Measurements from ENCODE around the gene FBN2. TPM values are rescaled to one million over a fixed set of nuclear protein-coding genes. Genes with fewer than 3 reads are reported as not detected.
"Not testable (repeated sequence)": the region's sequence is repeated elsewhere in the genome, so short reads cannot be mapped to it uniquely, and the experiment has no call there.

Gene FBN2
- total RNA-seq, 1 experiment from 2014 or later = 193 TPM

DNA sequence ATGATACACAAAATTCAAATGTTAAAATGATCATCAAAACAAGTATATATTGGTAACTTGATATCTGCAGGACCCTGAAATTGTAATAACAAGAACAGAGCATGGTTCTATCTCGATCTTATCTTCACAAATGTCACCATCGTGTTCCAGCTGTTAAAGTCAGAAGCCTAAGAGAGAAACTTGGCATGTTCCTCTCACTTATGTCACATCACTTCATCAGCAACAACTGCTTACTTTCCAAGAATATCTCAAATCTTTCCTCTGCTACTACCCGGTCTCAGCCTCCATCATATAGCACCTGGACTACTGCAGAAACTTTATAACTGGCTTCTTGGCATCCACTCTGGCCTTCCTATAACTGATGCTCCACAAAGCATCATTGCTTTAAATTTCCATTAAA lies 84.9 kb downstream of the FBN2 start:
- DNase-seq (ENCODE audit: unreplicated experiment) = no peak
- H3K27ac Mint-ChIP-seq (ENCODE audit: low read depth, unreplicated experiment) = no peak overlapping the region
- TF ChIP-seq, protein P1, sequence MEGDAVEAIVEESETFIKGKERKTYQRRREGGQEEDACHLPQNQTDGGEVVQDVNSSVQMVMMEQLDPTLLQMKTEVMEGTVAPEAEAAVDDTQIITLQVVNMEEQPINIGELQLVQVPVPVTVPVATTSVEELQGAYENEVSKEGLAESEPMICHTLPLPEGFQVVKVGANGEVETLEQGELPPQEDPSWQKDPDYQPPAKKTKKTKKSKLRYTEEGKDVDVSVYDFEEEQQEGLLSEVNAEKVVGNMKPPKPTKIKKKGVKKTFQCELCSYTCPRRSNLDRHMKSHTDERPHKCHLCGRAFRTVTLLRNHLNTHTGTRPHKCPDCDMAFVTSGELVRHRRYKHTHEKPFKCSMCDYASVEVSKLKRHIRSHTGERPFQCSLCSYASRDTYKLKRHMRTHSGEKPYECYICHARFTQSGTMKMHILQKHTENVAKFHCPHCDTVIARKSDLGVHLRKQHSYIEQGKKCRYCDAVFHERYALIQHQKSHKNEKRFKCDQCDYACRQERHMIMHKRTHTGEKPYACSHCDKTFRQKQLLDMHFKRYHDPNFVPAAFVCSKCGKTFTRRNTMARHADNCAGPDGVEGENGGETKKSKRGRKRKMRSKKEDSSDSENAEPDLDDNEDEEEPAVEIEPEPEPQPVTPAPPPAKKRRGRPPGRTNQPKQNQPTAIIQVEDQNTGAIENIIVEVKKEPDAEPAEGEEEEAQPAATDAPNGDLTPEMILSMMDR (IDR thresholded peaks at IDR 0.05; ENCODE audit: unreplicated experiment) = no peak
- intact Hi-C loops (cut with micrococcal nuclease) = no loop called here
- H3K36me3 Mint-ChIP-seq (ENCODE audit: insufficient read depth, unreplicated experiment) = peaks cover 33% of the 10 kb centered on the region
- H3K27me3 Mint-ChIP-seq (ENCODE audit: insufficient read depth, unreplicated experiment) = no peaks in the 10 kb centered on the region
- ChIA-PET CTCF (interaction anchor here (0.6 kb wide), 1 partner anchor 671 kb away, joined by 3 read pairs; no protein-coding TSS in a partner anchor), POLR2A (no interaction called here)
- no peak overlapping the region for H3K4me3 Mint-ChIP-seq (ENCODE audit: unreplicated experiment)
- H3K9me3 Mint-ChIP-seq (ENCODE audit: unreplicated experiment) = peaks cover under 1% of the 10 kb centered on the region
- H3K4me1 Mint-ChIP-seq (ENCODE audit: insufficient read depth, unreplicated experiment) = no peaks in the 10 kb centered on the region
- BruUV-seq (replicated peaks) = no TSS peak

- DNase-seq (ENCODE audit: unreplicated experiment); BruUV-seq (replicated peaks); H3K9me3 Mint-ChIP-seq (ENCODE audit: unreplicated experiment); CTCF ChIA-PET; POLR2A ChIA-PET; intact Hi-C loops (cut with micrococcal nuclease); H3K4me1 Mint-ChIP-seq (ENCODE audit: insufficient read depth, unreplicated experiment); H3K4me3 Mint-ChIP-seq (ENCODE audit: unreplicated experiment); H3K27ac Mint-ChIP-seq (ENCODE audit: low read depth, unreplicated experiment); H3K27me3 Mint-ChIP-seq (ENCODE audit: insufficient read depth, unreplicated experiment): not testable (repeated sequence)
- H3K36me3 Mint-ChIP-seq (ENCODE audit: insufficient read depth, unreplicated experiment) = peaks cover 46% of the 10 kb centered on the region
Observed at GRCh38 chr5:128447224-128447623, 90.8 kb downstream of the FBN2 start.

GRCh38 chr5:128441941-128442350 lies 96.1 kb downstream of the FBN2 start:
- no peak overlapping the region for H3K27ac Mint-ChIP-seq (ENCODE audit: low read depth, unreplicated experiment)
- intact Hi-C loops (cut with micrococcal nuclease) = no loop called here
- no peaks in the 10 kb centered on the region for H3K9me3 Mint-ChIP-seq (ENCODE audit: unreplicated experiment)
- BruUV-seq (replicated peaks) = no TSS peak
- POLR2A ChIA-PET = interaction anchor here (0.7 kb wide), 1 partner anchor 64 kb away, joined by 3 read pairs; no protein-coding TSS in a partner anchor
- CTCF ChIA-PET = no interaction called here
- H3K27me3 Mint-ChIP-seq (ENCODE audit: insufficient read depth, unreplicated experiment) = no peaks in the 10 kb centered on the region
- peaks cover 3% of the 10 kb centered on the region for H3K4me1 Mint-ChIP-seq (ENCODE audit: insufficient read depth, unreplicated experiment)
- TF ChIP-seq, protein P1 (IDR thresholded peaks at IDR 0.05; ENCODE audit: unreplicated experiment) = no peak
- peaks cover 15% of the 10 kb centered on the region for H3K36me3 Mint-ChIP-seq (ENCODE audit: insufficient read depth, unreplicated experiment)
- H3K4me3 Mint-ChIP-seq (ENCODE audit: unreplicated experiment) = no peak overlapping the region
- no peak for DNase-seq (ENCODE audit: unreplicated experiment)

DNA sequence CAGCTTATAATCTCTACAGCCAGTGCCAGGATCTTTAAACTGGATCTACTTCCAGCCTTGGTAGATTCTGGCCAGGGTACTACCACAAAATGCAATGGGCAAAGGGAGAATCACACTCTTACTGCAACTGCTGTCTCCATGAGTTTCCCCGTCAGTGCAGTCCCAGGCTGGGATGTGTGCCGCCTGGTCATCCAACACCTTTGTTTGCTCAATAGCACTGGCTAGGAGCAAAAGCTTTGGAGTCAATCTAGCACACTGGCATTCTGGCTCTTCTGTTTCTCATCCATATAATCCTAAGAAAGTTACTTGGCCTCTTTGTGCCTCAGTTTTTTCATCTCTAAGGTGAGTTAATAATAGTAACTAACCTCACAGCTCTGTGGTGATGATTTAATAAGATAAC lies 96.9 kb downstream of the FBN2 start:
- Mint-ChIP-seq H3K27ac (ENCODE audit: low read depth, unreplicated experiment) (no peak overlapping the region), H3K4me1 (ENCODE audit: insufficient read depth, unreplicated experiment) (peaks cover 7% of the 10 kb centered on the region), H3K36me3 (ENCODE audit: insufficient read depth, unreplicated experiment) (peaks cover 14% of the 10 kb centered on the region), H3K9me3 (ENCODE audit: unreplicated experiment) (no peaks in the 10 kb centered on the region), H3K27me3 (ENCODE audit: insufficient read depth, unreplicated experiment) (no peaks in the 10 kb centered on the region), H3K4me3 (ENCODE audit: unreplicated experiment) (no peak overlapping the region)
- DNase-seq (ENCODE audit: unreplicated experiment) = no peak
- TF ChIP-seq, protein P1 (IDR thresholded peaks at IDR 0.05; ENCODE audit: unreplicated experiment) = no peak
- no TSS peak for BruUV-seq (replicated peaks)
- ChIA-PET CTCF (interaction anchor here (0.8 to 1.0 kb wide), 2 partner anchors 50 to 57 kb away, joined by 3 to 4 read pairs; no protein-coding TSS in a partner anchor), POLR2A (interaction anchor here (0.9 kb wide), 1 partner anchor 20 kb away, joined by 3 read pairs; no protein-coding TSS in a partner anchor)
- intact Hi-C loops (cut with micrococcal nuclease) = no loop called here
